H7 (cell line): ENCODE results near the gene ITGA3. TPM values are rescaled to one million over a fixed set of nuclear protein-coding genes. Genes with fewer than 3 reads are reported as not detected.
A peak's percentile ranks its signal among the peaks of the same experiment; 100 is the strongest.

Experiments used
- DNase-seq: peaks from one replicate; pipeline ENCODE4 v3.0.0; 2012
- H3K27me3 ChIP-seq: 2 replicates; pipeline ENCODE4 v1.6.0; 2011; ENCODE audit warnings: mild to moderate bottlenecking, low read length; ENCODE audit not compliant: control insufficient read depth, insufficient read depth
- H3K36me3 ChIP-seq: replicated peaks from 2 replicates; pipeline ENCODE4 v1.5.1; 2011; ENCODE audit warnings: low read length; ENCODE audit not compliant: control insufficient read depth, insufficient read depth
- H3K4me3 ChIP-seq: 2 replicates; pipeline ENCODE4 v1.5.1; 2011; ENCODE audit warnings: low read depth, mild to moderate bottlenecking, control low read depth, low read length, moderate library complexity; ENCODE audit not compliant: insufficient read depth
- total RNA-seq: library from RNA; depleted of rRNA; stranded (reverse); fragments of >200 nt; shearing (Covaris generic); gene quantifications from 2 replicates; pipeline ENCODE4 v1.2.3, GENCODE V29; 2014; rRNA removed

The ITGA3 gene
- total RNA-seq, 1 experiment from 2014 or later = 20.0 TPM

- Histone ChIP-seq H3K36me3 (no peaks in the 10 kb centered on the region), H3K4me3 (peak overlapping the region; percentile 71), H3K27me3 (peaks cover 2% of the 10 kb centered on the region; the same call in 1 of the 2 replicates)
- peak; percentile 86 for DNase-seq
These were observed 74.8 kb downstream of the ITGA3 start for GRCh38 chr17:50130559-50131305.

GRCh38 chr17:50132104-50132794, 76.3 kb downstream of the ITGA3 start:
- Histone ChIP-seq H3K36me3 (no peaks in the 10 kb centered on the region), H3K4me3 (no peak overlapping the region), H3K27me3 (peaks cover 2% of the 10 kb centered on the region; the same call in 1 of the 2 replicates)
- peak; percentile 45 for DNase-seq

GRCh38 chr17:50133028-50133768, 77.3 kb downstream of the ITGA3 start:
- Histone ChIP-seq H3K4me3 (no peak overlapping the region), H3K36me3 (no peaks in the 10 kb centered on the region; the same call in 1 of the 2 replicates), H3K27me3 (peaks cover 2% of the 10 kb centered on the region; the same call in 1 of the 2 replicates)
- peak; percentile 83 for DNase-seq

- no peaks in the 10 kb centered on the region; the same call in 1 of the 2 replicates for H3K36me3 ChIP-seq
- no peak overlapping the region for H3K4me3 ChIP-seq
- DNase-seq = peak; percentile 91
- peaks cover 2% of the 10 kb centered on the region; the same call in 1 of the 2 replicates for H3K27me3 ChIP-seq
These were observed 77.8 kb downstream of the ITGA3 start for GRCh38 chr17:50133769-50134099.

GRCh38 chr17:50134206-50135110, 78.5 kb downstream of the ITGA3 start:
- peaks cover 3% of the 10 kb centered on the region for H3K36me3 ChIP-seq
- no peak overlapping the region for H3K4me3 ChIP-seq

GRCh38 chr17:50135316-50136095, 79.6 kb downstream of the ITGA3 start:
- Histone ChIP-seq H3K36me3 (peaks cover 3% of the 10 kb centered on the region), H3K27me3 (no peaks in the 10 kb centered on the region; the same call in 1 of the 2 replicates), H3K4me3 (no peak overlapping the region)
- no peak for DNase-seq

More at GRCh38 chr17:50134206-50135110, 78.5 kb downstream of the ITGA3 start:
- peak; percentile 82 for DNase-seq
- peaks cover 2% of the 10 kb centered on the region; the same call in 1 of the 2 replicates for H3K27me3 ChIP-seq

GRCh38 chr17:50136096-50136687, 80.3 kb downstream of the ITGA3 start:
- Histone ChIP-seq H3K27me3 (no peaks in the 10 kb centered on the region), H3K36me3 (peaks cover 3% of the 10 kb centered on the region), H3K4me3 (no peak overlapping the region)
- no peak for DNase-seq

GRCh38 chr17:50137042-50137441, 81.1 kb downstream of the ITGA3 start:
- no peak for DNase-seq
- no peak overlapping the region for H3K4me3 ChIP-seq
- peaks cover 3% of the 10 kb centered on the region for H3K36me3 ChIP-seq
- no peaks in the 10 kb centered on the region for H3K27me3 ChIP-seq

- Histone ChIP-seq H3K36me3 (peaks cover 3% of the 10 kb centered on the region), H3K27me3 (no peaks in the 10 kb centered on the region), H3K4me3 (no peak overlapping the region)
- DNase-seq = no peak
These were observed 83.4 kb downstream of the ITGA3 start for GRCh38 chr17:50139185-50139783.

Other genes starting within 250 kb of the ITGA3 start
- gene TAC4, start 208.0 kb upstream of the ITGA3 start, total RNA-seq = not detected in 2 replicates
- 1.0 and 1.1 TPM in 2 replicates for gene DLX4, start 86.9 kb upstream of the ITGA3 start, total RNA-seq
- not detected in 2 replicates for gene DLX3, start 60.9 kb upstream of the ITGA3 start, total RNA-seq
- gene PDK2, start 39.2 kb downstream of the ITGA3 start, total RNA-seq = 13.5 and 14.2 TPM in 2 replicates
- 7.8 and 8.2 TPM in 2 replicates for gene SAMD14, start 74.0 kb downstream of the ITGA3 start, total RNA-seq
- gene PPP1R9B, start 94.6 kb downstream of the ITGA3 start, total RNA-seq = 15.0 and 21.1 TPM in 2 replicates
- gene SGCA, start 109.9 kb downstream of the ITGA3 start, total RNA-seq = 0.52 and 1.1 TPM in 2 replicates
- 8.2 and 9.4 TPM in 2 replicates for gene COL1A1, start 145.5 kb downstream of the ITGA3 start, total RNA-seq
- gene TMEM92, start 218.4 kb downstream of the ITGA3 start, total RNA-seq = 7.3 and 7.5 TPM in 2 replicates